ENCODE data around the gene MYRFL.

MYRFL gene

GRCh38 chr12:69897744-69898143 lies 72.7 kb downstream of the MYRFL start:
- no peak for DNase-seq (ENCODE audit: low spot score)

GRCh38 chr12:69898236-69898635 lies 73.2 kb downstream of the MYRFL start:
- DNase-seq (ENCODE audit: low spot score): no peak

DNA sequence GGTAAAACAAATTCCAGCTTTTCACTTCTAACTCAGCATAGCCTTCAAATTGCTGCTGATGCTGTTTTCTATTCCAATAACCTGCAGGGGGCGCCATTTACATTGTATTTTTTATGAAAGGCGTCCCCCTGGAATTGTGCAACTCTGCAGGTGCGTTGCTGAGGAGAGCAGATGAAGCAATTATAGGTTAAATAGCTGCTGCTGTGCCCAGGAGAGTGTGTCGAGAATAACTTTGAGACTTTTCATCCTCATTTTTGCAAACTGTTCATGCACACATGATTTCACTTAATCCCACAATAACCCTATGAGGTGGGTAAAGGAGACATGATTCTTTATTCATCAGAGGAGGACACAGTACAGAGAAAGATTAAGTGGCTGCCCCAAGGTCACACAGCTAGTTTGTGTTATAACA lies 75.7 kb downstream of the MYRFL start:
- peak; percentile 68 for DNase-seq (ENCODE audit: low spot score)

DNA sequence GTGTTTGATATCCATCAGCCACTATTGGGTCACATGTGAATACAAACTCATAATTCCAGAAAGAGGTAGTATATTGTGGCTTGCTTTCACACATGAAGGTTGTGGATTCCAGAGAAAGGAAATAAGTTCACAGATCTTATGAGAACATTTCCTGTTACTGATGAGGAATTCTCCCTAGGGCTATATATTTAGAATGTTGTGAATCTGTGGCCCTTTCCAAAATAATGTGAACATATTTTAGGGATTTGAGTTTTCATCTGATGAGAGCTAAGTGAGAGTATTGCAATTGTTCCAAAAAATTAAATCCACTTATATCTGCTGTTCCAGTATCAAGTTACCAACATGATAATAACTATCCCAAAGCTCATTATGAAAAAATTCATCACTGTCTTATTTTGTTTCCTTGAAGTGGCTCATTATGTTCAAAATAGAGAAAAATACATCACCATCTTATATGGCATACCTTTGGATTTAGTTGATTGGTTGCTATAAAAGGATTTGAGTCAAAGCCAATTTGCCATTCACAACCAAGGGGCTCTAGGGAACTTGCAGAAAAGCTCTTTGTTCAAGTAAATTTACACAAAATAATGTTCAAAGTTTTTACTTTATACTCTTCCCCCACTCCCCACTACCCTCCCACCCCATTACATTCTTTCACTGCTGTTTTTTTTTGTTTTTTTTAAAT lies 76.3 kb downstream of the MYRFL start:
- no peak for DNase-seq (ENCODE audit: low spot score)

GRCh38 chr12:69903548-69903947 lies 78.5 kb downstream of the MYRFL start:
- DNase-seq (ENCODE audit: low spot score): no peak

GRCh38 chr12:69904777-69905176 lies 79.8 kb downstream of the MYRFL start:
- DNase-seq (ENCODE audit: low spot score): no peak

- no peak for DNase-seq (ENCODE audit: low spot score)
Observed at GRCh38 chr12:69905801-69906200, 80.8 kb downstream of the MYRFL start.

DNA sequence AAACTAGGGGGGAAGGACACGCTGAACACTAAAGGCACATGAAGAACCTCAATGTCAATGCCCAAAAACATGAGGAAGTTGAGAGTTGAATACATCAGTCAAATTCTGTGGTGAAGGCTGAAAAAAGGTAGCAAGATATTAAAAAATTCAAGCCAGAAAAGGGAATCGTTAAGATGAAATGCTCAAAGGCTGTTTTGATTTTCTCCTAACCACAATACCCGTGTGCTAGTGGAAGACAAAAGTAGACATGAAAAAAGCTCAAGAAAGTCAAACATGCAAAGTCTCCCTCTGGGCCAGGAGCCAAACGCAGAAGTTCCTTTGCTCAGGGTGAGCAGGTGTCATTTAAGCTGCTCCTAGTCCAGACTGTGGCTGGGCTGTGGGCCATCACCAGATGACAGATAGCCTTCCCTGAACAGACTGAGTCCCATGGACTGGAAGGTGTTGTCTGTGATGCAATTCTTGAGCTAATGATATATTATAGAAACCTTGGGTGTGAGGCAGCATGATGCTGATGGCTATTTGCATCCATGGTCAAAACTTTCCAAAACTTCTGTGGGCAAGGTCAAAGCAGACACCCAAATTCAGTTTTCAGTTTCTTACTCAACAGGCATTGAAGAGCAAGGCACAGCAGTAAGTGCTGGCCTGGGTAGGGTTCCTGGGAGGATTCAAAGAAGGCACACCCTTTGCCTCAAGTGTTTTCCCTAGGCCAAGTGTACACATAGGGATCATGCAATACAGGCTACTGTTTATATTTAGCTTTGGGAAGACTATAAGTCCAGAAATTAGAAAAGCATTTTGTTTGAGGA lies 81.6 kb downstream of the MYRFL start:
- DNase-seq (ENCODE audit: low spot score): no peak

DNA sequence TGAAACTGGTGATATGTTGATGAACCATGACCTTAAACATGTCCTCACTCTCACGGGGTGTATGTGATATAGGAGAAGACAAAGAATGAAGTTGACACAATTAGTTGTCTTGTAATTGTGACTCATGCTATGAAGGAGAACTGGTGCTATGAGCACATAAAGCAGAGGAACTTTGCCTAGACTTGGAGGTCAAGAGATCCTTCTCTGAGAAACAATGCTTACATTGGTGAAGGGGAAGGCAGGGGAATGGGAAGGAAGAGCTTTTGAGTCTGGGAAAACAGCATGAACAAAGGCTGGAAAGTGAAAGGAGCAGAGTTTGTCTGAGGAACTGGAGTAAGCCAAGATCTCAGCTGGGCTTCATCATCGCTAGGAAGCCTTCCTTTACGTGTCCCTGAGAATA lies 83.2 kb downstream of the MYRFL start:
- no peak for DNase-seq (ENCODE audit: low spot score)

- no peak for DNase-seq (ENCODE audit: low spot score)
Observed at GRCh38 chr12:69910694-69911093, 85.7 kb downstream of the MYRFL start.

- DNase-seq (ENCODE audit: low spot score): no peak
Observed at GRCh38 chr12:69913526-69913925, 88.5 kb downstream of the MYRFL start.

DNA sequence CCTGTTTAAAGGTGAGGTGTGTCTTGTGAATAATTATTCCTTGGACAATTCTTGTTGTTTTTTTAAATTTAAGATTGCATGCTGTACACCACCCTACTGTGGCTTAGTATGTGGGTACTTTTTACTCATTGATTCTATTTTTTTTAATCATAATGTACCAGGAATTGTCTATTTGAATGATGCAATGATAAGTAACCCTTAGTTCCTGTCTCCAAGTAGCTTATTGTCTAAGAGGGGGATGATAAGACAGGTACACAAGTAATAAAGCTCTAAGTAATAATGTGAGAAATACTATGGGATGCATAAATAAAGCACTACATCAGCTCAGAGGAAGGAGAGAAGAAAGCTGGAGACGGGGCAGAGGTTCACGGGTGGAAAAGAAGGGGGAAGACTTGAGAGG lies 90.9 kb downstream of the MYRFL start:
- DNase-seq (ENCODE audit: low spot score): no peak

GRCh38 chr12:69916544-69917235 lies 91.7 kb downstream of the MYRFL start:
- no peak for DNase-seq (ENCODE audit: low spot score)

- no peak for DNase-seq (ENCODE audit: low spot score)
Observed at GRCh38 chr12:69918287-69918686, 93.3 kb downstream of the MYRFL start.

DNA sequence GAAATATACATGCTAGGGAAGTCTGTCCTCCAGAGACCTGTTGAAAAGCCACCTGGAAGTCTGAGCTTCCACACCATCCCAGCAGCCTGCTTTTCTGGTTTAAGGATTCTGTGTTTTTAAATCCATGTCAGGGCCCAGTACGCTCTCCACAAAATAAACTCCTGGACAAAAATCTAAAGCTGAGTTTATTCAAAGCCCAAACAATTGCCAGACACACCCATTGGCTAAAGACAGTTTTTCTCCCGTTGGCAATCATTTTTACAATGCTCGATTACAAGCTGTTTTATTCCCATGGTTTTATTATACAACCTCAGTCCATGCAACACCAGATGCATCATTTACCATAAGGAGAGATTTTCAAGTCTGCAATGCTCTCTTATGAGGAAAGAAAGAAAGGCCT lies 94.5 kb downstream of the MYRFL start:
- no peak for DNase-seq (ENCODE audit: low spot score)

DNA sequence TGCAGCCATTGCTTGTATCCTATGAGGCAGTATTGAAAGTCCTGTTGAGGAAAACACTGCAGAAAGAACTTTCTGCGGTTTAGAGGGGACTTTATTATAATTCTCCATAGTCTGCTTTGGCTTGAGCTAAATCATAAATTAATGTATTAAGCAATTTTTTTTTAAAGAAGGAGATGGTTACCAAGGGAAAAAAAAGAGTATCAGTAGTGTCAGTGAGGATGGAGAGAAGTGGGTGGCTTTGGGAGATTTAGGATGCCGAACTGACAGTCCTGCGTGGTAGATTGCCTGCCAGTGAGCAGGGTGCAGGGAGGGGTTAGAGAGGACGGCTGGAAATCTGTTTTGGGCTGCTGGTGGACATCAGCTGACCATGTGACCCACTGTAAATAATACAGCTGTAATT lies 96.8 kb downstream of the MYRFL start:
- DNase-seq (ENCODE audit: low spot score): no peak

DNA sequence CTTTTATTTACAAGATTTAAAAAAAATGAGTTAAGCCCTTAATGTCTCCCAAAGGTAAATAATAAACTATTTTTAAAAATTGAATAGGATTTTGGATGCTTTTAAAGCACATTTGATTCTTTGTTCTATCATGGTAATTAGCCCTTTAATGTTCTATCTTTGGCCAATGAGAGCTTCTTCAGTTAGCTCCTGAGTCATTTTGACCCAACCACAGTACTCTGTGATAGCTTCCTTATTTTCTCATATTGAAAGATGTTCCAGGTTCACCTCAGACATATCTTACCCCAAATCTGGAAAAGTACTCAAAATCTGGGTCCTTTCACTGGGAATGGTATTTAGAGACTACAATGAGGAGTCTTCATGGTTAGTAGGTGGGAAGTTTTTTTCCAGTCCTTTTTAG lies 98.0 kb downstream of the MYRFL start:
- DNase-seq (ENCODE audit: low spot score): no peak

GRCh38 chr12:69925291-69925690 lies 100.3 kb downstream of the MYRFL start:
- no peak for DNase-seq (ENCODE audit: low spot score)

DNA sequence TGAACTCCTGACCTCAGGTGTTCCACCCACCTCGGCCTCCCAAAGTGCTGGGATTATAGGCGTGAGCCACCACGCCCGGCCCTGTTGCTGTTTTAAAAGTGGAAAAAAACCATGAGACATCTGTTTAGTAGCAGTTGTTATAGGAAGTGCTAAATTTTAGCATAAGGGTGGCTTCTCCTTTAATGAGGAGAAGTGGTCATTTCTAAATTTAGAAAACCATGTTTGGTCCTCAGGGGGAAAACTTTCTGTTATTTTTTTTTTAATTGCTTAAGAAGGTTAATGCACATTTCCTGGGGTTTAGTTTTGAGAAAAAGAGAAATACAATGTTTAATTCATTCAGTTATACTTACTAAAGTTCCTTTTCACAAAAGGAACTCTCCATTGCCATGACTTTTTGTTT lies 102.1 kb downstream of the MYRFL start:
- DNase-seq (ENCODE audit: low spot score): no peak

- no peak for DNase-seq (ENCODE audit: low spot score)
Observed at GRCh38 chr12:69929125-69929524, 104.1 kb downstream of the MYRFL start.

DNA sequence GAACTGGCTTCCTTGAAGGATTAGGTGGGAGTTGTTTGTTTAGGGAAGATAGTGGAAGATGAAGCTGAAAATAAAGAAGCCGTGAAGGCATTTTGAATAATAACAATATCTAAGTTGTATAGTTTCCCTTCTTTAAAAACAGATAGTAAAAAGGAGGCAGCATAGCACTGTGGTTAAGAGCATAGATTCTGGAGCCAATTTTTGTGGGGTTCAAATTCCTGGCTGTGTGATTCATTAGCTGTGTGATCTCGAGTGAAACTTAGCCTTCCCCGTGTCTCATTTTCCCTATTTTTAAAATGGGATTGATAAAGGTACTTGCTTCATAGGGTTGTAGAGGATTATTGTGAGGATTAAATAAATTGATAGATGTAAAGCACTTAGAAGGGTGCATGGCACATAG lies 104.5 kb downstream of the MYRFL start:
- DNase-seq (ENCODE audit: low spot score): no peak

DNA sequence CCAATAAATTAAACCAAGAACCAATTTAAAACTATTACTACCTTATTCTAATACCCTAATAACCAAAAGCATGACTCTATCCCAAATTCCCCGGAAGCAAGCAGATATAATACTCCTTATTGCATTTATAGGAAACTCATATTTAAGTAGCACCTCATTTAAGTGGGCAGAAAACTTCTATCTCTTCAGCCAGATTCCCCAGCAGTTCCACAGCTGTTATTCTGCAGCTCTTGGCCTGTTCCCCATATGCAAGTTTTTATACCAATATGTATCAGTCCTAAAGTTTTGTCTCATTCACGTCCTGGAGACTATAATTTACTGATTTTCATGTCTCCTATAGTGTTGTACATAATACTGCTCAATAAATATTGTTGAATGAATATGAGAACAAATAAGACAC lies 106.5 kb downstream of the MYRFL start:
- no peak for DNase-seq (ENCODE audit: low spot score)

DNA sequence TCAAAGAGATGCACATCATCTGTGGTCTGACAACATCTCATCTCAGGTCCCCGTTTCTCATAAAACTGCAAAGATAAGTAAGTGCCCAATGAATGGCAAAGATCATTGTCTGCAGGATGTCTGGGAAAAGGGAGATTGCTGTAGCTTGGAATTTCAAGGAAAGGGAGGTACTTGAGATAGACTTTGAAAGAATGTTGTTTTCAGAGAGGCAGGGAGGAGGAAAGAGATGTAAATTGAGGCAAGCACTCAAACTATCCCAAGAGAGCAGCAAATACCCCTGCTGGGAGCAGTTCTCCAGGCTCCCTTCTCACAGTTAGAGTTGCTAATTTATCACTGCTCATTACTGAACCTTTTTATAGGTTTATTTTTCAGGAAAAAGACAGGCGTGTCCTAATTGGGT lies 107.1 kb downstream of the MYRFL start:
- DNase-seq (ENCODE audit: low spot score): no peak

Measured in hematopoietic multipotent progenitor cell treated with erythropoietin and hydrocortisone succinate and interleukin-3 and kit ligand, for 17 days (in vitro differentiated cells).